RCC 7860 (cell line): ENCODE data around the gene BTBD17.
"Not testable (repeated sequence)": the region's sequence is repeated elsewhere in the genome, so short reads cannot be mapped to it uniquely, and the experiment has no call there.

Experiments
- DNase-seq: peaks from one replicate; pipeline ENCODE4 v3.0.0-alpha.2; 2015; ENCODE audit warnings: low spot score
- FAIRE-seq: peaks from 2 replicates; lab custom pipeline; 2012; peaks lifted over from hg19 to GRCh38; lab: Jason Lieb, UNC

The BTBD17 gene, protein sequence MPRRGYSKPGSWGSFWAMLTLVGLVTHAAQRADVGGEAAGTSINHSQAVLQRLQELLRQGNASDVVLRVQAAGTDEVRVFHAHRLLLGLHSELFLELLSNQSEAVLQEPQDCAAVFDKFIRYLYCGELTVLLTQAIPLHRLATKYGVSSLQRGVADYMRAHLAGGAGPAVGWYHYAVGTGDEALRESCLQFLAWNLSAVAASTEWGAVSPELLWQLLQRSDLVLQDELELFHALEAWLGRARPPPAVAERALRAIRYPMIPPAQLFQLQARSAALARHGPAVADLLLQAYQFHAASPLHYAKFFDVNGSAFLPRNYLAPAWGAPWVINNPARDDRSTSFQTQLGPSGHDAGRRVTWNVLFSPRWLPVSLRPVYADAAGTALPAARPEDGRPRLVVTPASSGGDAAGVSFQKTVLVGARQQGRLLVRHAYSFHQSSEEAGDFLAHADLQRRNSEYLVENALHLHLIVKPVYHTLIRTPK

DNA sequence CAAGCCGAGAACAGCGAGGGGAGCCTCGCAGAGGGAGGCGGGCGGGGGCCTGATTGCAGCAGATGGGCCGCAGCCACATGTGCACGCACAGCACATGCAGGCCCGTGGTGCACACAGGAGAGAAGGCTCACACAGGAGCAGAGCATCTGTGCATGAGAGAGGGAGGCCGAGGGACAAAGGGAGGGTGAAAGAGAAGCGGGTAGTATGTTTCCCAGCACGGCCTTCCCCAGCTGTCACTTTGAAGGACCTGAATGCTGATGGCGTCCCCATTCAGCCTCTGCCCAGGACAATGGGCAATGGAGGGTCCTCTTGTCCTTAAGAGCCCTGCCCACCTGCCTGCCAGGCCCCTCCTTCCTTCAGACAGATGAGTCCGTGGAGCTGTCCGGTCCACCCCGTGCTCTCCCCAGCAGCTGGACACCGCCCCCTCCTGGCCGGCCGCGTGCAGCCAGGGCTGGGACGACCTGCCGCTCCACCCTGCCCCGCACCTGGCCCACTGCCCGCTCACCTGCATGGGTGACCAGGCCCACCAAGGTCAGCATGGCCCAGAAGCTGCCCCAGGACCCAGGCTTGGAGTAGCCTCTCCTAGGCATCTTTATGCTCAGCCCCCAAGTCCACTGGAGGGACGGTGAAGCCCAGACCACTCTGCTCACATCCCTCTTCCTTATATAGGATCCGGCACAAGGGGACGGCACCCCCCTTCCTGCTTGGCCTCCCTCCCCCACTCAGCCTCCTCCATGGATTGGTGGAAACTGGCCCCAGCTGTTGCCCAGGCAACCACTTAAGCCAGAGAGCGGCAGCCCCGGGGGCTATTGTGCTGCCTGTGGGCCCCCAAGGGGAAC, at the start of gene BTBD17:
Gene BTBD17 (minus strand): TSS at position 639 of the 839 bp plus-strand sequence. CDS start 49 bp downstream, at position 590.
- DNase-seq = no peak
- no peak for FAIRE-seq

DNA sequence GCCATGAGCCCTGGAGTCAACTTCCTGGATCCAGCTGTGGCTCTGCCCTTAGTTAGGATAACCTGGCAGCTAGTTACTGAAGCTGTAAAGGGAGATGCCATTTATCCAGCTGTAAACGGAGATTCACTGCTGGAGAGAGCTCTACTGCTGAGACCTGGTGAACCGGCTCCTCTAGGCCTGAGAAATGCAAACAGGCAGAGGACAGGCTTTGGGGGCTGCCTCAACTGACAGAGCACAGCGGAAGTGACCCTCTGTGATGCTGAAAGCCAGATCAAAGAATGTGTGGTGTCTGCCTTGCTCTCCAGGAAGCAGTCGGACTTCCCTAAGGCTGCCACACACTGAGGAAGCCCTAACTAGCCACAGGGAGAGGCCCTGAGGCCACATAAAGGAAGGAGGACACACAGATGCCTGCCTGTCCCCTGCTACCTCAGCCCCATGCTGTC, 48.4 kb upstream of the BTBD17 start:
- FAIRE-seq (no peak), DNase-seq (no peak)

DNA sequence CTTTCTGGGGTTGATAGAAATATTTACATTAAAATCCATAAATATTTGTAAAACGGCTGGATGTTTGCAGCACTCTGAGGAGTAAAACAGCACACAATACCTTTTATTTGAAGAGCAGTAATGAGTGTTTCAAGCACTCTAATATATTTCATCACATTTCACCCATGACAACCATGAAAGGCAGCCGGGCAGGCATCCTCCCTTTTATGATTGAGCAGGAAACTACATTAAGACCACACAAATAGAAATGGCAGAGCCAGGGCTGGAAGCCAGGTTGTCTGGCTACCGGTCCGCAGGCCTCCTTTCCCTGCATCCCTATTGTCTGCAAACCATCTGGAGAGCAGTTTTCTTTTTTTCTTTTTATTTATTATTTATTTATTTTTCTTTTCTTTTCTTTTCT, 47.1 kb upstream of the BTBD17 start:
- DNase-seq (no peak), FAIRE-seq (no peak)

DNA sequence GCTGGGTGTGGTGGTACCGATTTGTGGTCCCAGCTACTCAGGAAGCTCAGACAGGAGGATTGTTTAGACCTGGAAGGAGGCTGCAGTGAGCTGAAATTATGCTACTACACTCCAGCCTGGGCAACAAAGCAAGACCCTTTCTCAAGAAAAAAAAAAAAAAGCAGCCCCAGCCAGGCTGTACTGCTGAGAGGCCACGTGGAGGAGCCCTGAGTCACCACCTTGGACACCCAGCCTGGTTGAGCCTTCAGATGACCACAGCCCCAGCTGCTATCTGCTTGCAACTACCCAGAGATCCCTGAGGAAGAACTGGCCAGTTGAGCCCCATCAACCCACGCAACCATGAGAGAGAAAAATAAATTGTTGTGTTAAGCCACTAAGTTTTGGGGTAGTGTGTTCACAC, 46.6 kb upstream of the BTBD17 start:
- DNase-seq = no peak

DNA sequence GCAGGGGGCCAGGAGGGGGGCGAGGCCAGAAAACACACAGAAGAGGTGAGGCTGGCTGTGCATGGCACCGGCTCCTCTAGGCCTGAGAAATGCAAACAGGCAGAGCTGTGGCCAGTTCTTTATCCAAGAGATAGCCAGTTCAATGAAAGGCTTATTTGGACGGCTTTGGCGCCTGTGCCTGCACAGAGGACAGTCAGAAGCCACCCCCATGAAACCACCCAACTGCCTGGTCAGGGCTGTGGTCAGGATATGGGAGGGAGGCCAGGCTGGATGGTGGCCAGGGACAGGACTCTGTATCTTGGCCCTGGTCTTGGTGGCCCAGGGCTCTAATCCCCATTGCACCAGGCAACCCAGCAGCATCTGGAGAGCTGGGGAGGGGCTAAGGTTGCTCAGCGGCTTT, 45.7 kb upstream of the BTBD17 start:
- DNase-seq (no peak), FAIRE-seq (no peak)

More for the DNA sequence above, 46.6 kb upstream of the BTBD17 start:
- FAIRE-seq = no peak

DNA sequence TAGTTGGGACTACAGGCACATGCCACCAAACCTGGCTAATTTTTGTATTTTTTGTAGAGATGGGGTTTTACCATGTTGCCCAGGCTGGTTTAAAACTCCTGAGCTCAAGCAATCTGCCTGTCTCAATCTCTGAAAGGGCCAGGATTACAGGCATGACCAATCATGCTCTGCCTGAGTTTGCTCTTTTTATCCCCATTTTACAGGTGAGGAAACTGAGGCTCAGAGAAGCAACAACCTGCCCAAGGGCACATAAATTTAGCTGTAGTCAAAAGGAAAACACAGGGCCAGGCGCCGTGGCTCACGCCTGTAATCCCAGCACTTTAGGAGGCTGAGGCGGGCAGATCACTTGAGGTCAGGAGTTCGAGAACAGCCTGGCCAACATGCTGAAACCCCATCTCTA, 43.6 kb upstream of the BTBD17 start:
- not testable (repeated sequence) for DNase-seq, FAIRE-seq

DNA sequence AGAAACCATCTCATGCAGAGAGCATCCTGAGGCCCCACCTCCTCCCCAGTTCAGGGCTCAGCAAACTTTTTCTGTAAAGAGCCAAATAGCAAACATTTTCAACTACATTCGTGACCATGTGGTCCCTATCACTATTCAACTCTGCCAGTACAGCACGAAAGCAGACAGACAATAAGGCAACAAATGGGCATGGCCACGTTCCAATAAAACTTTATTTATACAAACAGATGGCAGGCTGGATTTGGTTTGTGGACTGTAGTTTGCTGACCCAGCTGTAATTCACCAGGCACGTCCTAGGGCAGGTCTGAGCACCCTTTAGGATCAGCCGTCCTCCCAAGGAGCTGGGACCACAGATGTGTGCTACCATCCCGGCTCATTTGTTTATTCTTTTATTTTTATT, 43.1 kb upstream of the BTBD17 start:
- DNase-seq = no peak
- FAIRE-seq = no peak

DNA sequence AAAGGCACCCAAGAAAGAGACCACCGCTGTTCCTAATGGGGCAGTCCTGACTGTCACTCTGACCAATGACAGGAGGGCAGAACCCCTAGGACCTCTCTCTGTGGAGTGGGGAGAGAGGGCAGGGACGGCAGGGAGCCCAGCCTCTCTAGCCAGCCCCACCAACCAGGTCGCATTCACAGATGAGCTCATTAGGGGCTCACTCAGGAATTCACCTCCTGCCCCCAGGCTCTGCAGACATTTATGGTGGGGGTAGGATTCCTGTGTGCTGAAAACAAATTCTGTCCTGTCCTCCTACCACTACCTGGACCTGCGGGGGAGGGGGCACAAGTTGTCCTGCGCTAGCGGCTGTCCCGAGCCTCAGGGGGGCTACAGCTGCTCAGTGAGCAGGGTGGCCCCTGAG, 42.5 kb upstream of the BTBD17 start:
- no peak for FAIRE-seq
- DNase-seq = no peak

DNA sequence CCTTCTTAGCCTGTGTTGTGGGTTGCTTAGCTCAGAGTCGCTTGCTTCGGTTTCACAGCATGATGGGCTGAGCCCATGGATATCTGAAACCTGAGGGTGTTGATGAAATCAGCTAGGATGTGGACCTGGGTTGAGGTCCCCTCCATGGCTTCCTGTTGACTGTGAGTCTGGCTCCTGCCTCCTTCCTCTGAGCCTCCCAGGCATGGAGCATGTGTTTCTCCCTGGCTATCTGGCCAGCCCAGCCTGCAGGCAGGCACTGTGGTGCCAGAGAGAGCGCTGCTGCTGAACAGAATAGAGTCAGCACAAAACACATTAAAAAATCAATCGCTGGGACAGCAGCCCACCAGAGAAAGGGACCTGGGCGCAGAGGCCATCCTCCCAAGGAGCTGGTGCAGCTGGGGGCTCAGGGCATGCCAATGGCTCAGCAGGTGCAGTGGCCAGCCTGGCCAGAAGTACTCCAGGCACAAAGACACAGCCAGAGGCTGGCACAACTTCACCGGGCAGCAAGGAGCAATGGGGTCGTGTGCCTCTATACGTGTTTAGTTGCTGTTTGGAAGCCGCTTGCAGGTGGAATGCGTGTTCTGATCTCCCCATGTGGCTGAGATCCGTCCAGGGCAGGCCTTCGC, 42.0 kb upstream of the BTBD17 start:
- no peak for FAIRE-seq

DNA sequence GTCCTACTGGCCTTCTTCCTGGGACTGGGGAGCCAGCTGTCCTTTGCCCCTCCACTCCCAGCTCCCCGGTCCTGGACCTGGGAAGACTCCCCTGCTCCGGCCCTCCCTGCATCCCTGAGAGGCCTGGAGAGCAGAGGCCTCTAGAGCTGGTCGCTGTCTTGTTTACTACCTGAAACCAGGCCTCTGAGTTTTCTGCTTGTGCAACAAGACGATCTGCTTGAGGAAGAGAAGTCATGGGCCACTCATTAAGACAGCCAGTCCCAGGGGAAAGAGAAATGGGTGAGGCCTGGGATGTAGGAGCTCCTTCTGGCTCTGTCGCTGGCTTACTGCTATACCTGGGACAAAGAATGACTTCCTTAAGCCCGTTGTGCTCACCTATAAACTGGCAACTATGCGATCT, 40.4 kb upstream of the BTBD17 start:
- DNase-seq (no peak), FAIRE-seq (no peak)

More for the DNA sequence above, 42.0 kb upstream of the BTBD17 start:
- no peak for DNase-seq

DNA sequence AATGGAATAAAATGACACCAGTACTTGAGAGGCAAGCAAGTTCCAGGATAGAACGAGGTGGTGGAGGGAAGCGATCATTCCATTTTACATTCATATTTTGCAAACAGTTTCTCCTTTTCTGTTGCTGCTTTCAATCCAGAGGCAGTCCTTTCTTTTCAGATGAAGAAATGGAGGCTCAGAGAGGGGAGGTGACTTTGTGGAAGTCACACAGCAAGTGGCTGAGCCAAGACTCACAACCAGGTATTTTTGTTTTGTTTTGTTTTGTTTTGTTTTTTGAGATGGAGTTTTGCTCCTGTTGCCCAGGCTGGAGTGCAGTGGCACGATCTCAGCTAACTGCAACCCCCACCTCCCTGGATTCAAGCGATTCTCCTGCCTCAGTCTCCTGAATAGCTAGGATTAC, 34.9 kb upstream of the BTBD17 start:
- DNase-seq = no peak
- FAIRE-seq = no peak

DNA sequence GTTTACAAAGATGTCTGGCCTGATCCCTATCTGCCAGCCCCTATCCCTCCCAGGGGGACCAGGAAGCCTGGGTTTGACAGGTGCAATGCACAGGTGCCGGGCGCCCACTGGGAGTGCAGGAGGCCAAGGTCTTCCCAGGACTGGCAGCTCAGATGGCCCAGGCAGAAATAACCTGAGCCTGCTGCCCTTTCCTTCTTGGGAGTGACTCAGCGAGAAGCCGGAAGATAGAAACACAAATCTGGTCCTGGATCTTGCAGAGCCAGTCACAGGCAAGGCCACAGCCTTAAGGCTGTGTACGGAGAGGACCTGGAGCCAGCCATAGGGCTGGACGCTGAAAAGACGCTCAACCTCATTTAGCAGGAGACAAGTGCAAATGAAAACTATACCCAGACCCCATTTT, 33.3 kb upstream of the BTBD17 start:
- DNase-seq (no peak), FAIRE-seq (no peak)

DNA sequence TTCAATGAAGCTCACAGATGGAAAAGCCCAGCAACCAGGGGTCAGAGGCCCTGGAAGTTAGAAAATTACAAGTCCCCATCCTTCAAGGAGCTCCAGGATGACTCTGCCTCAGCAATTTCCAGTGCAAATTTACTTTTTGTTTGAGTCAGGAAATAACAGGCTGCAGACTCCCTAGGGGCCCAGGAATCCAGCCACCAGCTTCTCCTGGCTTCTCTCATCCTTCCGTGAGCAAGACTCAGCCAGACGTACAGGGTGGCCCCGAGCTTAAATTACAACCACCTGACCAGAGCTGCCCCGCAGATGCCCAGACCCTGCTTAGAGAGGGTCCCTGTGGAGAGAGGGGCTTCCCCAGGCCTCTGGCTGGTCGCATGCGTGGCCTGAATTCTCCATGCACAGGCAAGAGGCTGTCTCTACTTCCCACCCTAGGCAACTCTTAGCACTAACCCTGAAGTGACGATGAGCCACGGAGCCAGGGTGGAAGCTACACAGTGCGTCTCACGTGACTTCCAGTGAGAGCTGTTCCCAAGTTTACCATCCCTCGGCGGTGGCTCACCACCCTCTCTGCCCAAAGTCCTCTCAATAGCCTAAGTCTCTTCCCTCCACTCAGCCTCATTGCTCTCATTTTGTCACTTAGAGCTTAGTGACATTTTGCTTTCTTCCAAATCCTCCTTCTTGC, 32.7 kb upstream of the BTBD17 start:
- no peak for DNase-seq
- FAIRE-seq = no peak

DNA sequence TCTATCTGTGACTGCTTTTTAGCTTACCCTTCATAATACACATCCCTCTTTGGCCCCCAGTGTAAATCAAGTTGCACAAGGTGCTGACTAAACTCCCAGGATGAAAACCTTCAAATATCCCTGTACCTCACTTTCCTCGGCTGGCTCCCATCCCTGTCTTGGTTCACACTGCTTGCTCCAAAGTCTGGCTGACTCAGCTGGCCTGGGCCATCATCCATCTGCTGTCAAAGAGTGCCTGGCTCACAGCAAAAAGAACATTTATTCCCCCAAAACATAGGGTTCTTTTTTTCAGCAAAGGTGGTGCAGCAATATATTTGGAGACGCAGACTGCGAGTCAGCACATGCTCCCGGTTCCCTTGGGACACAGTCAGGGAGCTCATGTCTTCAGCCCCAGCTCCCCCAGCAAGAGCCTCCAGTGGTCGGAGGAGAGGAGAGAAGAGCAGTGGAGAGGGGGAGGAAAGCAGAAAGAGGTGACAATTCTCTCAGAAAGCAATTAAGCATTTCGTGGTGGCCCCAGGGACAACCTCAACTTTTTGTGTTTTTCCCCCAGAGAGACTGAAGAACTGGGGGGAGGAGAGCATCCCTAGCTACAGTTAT, 31.8 kb upstream of the BTBD17 start:
- FAIRE-seq = no peak
- no peak for DNase-seq

DNA sequence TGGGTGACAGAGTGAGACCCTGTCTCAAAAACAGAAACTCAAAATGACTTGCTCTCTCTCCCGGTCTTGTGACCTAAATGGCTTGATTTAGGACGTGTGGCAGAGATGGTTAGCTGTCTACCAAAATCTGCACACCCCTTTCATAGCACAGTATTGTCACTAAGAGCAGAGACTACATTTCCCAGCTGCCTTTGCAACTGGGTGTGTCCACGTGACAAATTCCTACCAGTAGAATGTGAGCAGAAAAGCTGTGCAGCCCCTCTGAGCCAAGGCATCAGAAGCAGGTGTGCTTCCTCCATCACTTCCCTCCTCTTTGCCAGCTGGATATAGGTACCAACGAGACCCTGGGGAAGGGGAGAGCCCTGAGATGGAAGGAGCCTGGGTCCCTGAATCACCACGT, 31.2 kb upstream of the BTBD17 start:
- FAIRE-seq (no peak), DNase-seq (no peak)

DNA sequence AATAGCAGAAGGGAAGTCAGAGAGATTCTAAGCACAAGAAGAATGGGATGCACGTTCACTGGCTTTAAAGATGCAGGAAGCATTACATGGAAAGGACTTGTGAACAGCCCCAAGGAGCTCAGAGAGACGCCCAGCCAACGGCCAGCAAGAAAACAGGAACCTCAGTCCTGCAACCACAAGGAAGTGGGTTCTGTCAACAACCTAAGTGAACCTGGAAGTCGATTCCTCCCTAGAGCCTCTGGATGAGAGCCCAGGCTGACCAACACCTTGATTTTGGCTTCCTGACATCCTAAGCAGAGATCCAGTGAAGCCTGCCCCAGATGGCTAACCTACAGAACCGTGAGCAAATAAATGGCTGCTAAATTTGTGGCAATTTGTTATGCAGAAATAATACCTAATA, 30.1 kb upstream of the BTBD17 start:
- no peak for FAIRE-seq
- DNase-seq = no peak

DNA sequence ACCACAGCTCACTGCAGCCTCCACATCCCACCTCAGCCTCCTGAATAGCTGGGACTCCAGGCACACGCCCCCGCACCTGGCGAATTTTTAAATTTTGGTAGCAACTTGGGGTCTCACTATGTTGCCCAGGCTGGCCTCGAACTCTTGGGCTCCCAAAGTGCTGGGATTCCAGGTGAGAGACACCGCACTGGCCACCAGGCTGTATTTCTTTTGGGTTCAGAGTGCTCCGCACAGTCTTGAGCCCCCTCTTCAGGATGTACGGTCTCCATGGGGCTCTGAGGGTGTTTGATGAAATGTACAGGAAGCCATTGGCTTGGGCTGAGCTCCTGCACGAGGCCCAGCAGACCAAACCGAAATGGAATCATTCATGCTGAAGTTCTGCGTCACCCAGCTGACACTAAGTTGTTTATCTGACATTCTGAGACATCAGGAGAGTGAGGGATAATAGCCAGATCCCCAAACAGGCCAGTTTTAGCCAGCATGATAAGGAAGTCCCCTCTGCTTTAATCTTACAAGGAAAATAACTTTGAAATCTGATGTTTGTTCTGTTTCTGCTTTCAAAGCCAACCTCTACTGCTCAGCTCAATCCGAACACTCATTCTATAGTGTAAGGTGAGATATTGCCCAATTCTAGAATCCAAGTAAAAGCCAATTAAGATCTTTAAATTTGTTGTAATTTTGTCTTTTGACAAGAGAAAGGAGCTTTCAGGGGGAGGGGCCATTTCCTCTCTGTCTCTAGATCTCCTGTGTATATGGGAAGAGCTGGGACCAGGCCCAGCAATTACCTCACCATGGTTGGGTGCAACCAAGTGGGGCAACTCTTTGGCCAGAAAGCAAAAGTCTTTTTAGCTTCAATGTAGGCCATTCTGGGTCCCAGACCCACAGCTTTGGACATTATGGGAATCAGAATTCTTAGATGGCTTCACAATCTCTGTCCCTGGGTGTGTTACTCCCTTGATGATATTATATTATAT, 29.3 kb upstream of the BTBD17 start:
- DNase-seq (no peak), FAIRE-seq (no peak)

DNA sequence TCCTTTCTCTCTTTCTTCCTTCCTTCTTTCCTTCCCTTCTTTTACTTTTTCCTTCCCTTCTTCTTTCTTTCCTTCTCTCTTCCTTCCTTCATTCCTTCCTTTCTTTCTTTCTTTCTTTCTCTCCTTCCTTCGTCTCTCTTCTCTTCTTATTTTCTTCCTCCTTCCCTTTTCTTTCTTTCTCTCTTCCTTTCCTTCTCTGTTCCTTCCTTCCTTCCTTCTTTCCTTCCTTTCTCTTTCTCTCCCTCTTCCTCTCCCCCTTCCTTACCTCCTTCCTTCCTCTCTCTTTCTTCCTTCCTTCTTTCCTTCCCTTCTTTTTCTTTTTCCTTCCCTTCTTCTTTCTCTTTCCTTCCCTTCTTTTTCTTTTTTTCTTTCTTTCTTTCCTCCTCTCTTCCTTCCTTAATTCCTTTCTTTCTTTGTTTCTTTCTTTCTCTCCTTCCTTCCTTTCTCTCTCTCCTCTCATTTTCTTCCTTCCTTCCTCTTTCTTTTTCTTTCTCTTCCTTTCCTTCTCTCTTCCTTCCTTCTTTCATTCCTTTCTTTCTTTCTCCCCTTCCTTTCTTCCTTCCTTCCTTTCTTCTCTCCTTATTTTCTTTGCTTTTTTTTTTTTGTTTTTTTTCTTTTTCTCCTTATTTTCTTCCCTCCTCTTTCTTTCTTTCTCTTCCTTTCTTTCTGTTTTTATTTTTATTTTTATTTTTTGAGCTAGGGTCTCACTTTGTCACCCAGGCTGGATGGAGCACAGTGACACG, 28.4 kb upstream of the BTBD17 start:
- DNase-seq (no peak), FAIRE-seq (no peak)
